ENCODE results near the gene BAMBI. TPM values are rescaled to one million over a fixed set of nuclear protein-coding genes. Genes with fewer than 3 reads are reported as not detected.

The BAMBI gene
- 1 to 10 TPM; 2.5 to 6.8 (median 4.4) TPM for total RNA-seq

DNA sequence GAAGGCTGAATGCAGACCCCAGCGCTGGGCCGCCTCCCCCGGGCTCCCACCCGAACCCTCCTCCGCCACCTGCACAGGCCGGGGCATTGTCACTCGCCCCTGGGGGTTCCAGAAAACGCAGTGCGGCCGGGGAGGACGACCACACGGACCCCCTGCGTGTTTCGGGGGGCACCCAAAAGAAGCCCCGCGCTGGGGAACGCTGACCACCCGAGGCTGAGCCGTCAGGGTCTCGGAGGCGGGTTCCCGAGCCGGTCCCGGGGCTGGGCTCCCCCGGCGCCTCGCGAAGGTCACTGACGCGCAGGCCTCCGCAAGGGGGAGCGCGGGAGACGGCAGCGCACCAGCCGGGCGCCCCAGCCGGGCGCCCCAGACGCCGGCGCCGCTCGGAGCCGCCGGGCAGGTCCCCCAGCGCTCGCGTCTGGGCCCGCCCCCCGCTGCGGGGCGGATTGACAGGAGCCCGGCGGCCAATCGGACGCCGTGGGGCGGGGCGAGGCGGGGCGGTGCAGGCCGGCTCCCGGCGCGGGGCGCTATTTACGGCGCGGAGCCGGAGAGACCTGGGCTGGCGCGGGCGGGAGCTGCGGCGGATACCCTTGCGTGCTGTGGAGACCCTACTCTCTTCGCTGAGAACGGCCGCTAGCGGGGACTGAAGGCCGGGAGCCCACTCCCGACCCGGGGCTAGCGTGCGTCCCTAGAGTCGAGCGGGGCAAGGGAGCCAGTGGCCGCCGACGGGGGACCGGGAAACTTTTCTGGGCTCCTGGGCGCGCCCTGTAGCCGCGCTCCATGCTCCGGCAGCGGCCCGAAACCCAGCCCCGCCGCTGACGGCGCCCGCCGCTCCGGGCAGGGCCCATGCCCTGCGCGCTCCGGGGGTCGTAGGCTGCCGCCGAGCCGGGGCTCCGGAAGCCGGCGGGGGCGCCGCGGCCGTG is at the start of gene BAMBI:
BAMBI (plus strand) TSS at position 554 of the 920 bp plus-strand sequence. CDS start 377 bp downstream, outside the sequence.
- intact Hi-C loops (cut with DNase I) = loop anchor here (5.0 kb wide), 2 partner anchors 315 to 625 kb away; no protein-coding TSS in a partner anchor
- TF ChIP-seq POLR2A (IDR thresholded peaks at IDR 0.05) = peak in 3 of 4 donors; percentile 63 to 86 (median 80)
- TF ChIP-seq CTCF (IDR thresholded peaks at IDR 0.05) = peak; percentile 47 to 88 (median 84)
- H3K4me1 ChIP-seq = peaks cover 6 to 37% (median 9%) of the 10 kb centered on the region in 3 donors

GRCh38 chr10:28628184-28628893 is 49.0 kb upstream of the BAMBI start:
- peaks cover 2 to 9% (median 3%) of the 10 kb centered on the region in 3 donors for H3K4me1 ChIP-seq
- DNase-seq = peak; percentile 2
- no peak overlapping the region for H3K27ac ChIP-seq
- H3K36me3 ChIP-seq = no peaks in the 10 kb centered on the region
- no peak overlapping the region for H3K4me3 ChIP-seq
- H3K9me3 ChIP-seq = no peaks in the 10 kb centered on the region
- 10 to 25% methylated on average over 13 to 15 of the region's 15 CpGs for WGBS, 2 donors
- TF ChIP-seq CTCF (IDR thresholded peaks at IDR 0.05) = peak; percentile 63 to 90 (median 81)
- TF ChIP-seq POLR2A (IDR thresholded peaks at IDR 0.05) = no peak
- intact Hi-C loops (cut with DNase I) = no loop called here
- H3K27me3 ChIP-seq = peaks cover 0 to 35% (median 0%) of the 10 kb centered on the region in 4 donors

More for the DNA sequence above, at the start of gene BAMBI:
- DNase-seq = peak; percentile 42
- peak within 1 kb of the TSS; percentile 44 to 79 (median 68) for H3K4me3 ChIP-seq
- H3K36me3 ChIP-seq = no peaks in the 10 kb centered on the region
- 0% methylated on average over 2 of the region's 120 CpGs; no CpG with 5 or more reads in 1 of the 2 donors for WGBS, 2 donors
- peaks cover 0 to 93% (median 2%) of the 10 kb centered on the region in 4 donors for H3K27me3 ChIP-seq
- H3K9me3 ChIP-seq = no peaks in the 10 kb centered on the region
- peak within 1 kb of the TSS; percentile 32 to 64 (median 48) for H3K27ac ChIP-seq

GRCh38 chr10:28631896-28632583 is 45.3 kb upstream of the BAMBI start:
- TF ChIP-seq CTCF (IDR thresholded peaks at IDR 0.05) = no peak
- H3K9me3 ChIP-seq = no peaks in the 10 kb centered on the region
- no peaks in the 10 kb centered on the region for H3K36me3 ChIP-seq
- intact Hi-C loops (cut with DNase I) = loop anchor here (10.0 kb wide), 1 partner anchor 673 kb away; no protein-coding TSS in a partner anchor
- H3K4me3 ChIP-seq = no peak overlapping the region
- no peak for DNase-seq
- H3K27me3 ChIP-seq = peaks cover 0 to 35% (median 0%) of the 10 kb centered on the region in 4 donors
- peaks cover 2 to 9% (median 3%) of the 10 kb centered on the region in 3 donors for H3K4me1 ChIP-seq
- no peak overlapping the region for H3K27ac ChIP-seq
- WGBS, 2 donors = 54 to 65% methylated on average over 3 to 5 of the region's 5 CpGs

GRCh38 chr10:28632584-28632945 is 44.8 kb upstream of the BAMBI start:
- intact Hi-C loops (cut with DNase I) = loop anchor here (10.0 kb wide), 1 partner anchor 672 kb away; no protein-coding TSS in a partner anchor
- DNase-seq = no peak
- H3K27me3 ChIP-seq = peaks cover 0 to 35% (median 0%) of the 10 kb centered on the region in 4 donors
- whole genome bisulfite sequencing, 2 donors = 48 to 71% methylated on average over 1 of the region's 1 CpG
- no peaks in the 10 kb centered on the region for H3K36me3 ChIP-seq
- no peaks in the 10 kb centered on the region for H3K9me3 ChIP-seq
- TF ChIP-seq POLR2A (IDR thresholded peaks at IDR 0.05) = no peak
- no peak for TF ChIP-seq CTCF (IDR thresholded peaks at IDR 0.05)
- H3K4me3 ChIP-seq = no peak overlapping the region
- H3K27ac ChIP-seq = no peak overlapping the region
- peaks cover 2 to 9% (median 3%) of the 10 kb centered on the region in 3 donors for H3K4me1 ChIP-seq

Measured in esophagus squamous epithelium (tissue), 5 donors.